K562 (cell line): ENCODE measurements around the gene PLEKHA8. TPM values are rescaled to one million over a fixed set of nuclear protein-coding genes. Genes with fewer than 3 reads are reported as not detected.

ENCODE experiments used
- CBFA2T3 ChIP-seq: fragments of 450-650 bp; IDR thresholded peaks from 2 replicates; pipeline ENCODE4 v1.6.1; 2017
- CC2D1A ChIP-seq: fragments of 450-650 bp; IDR thresholded peaks from 2 replicates; pipeline ENCODE4 v1.6.1; 2017; ENCODE audit warnings: mild to moderate bottlenecking
- CSDE1 ChIP-seq, 2 experiments: fragments of 450-650 bp; IDR thresholded peaks; 2 replicates each; pipeline ENCODE4 v1.6.1; 2016; ENCODE audit warnings: mild to moderate bottlenecking in 1 of 2
- DPF2 ChIP-seq: fragments of 450-650 bp; IDR thresholded peaks from 2 replicates; pipeline ENCODE4 v1.6.1; 2016
- EZH2 ChIP-seq: IDR thresholded peaks from 2 replicates; pipeline ENCODE4 v1.6.1; 2012; ENCODE audit warnings: low read depth, mild to moderate bottlenecking, inconsistent platforms, low read length, borderline replicate concordance
- GABPB1 ChIP-seq: sonication (generic); formaldehyde crosslinking; IDR thresholded peaks from 2 replicates; pipeline ENCODE4 v1.8.0; 2022; ENCODE audit warnings: mild to moderate bottlenecking, missing genetic modification reagents
- GABPB2 ChIP-seq: fragments of 250-450 bp; sonication (Bioruptor Pico); conservative IDR thresholded peaks from 2 replicates; pipeline ENCODE4 v1.5.1; 2021; ENCODE audit warnings: mild to moderate bottlenecking
- KDM2B ChIP-seq: fragments of 250-450 bp; sonication (Bioruptor Pico); IDR thresholded peaks from 2 replicates; pipeline ENCODE4 v1.8.0; 2021; ENCODE audit warnings: mild to moderate bottlenecking, moderate library complexity
- MYC ChIP-seq, 2 experiments: fragments of 250-450 bp in 1 of 2; sonication (Bioruptor Pico) in 1 of 2; IDR thresholded peaks; 2 replicates each; pipeline versions ENCODE4 v1.5.1 to v1.6.1; 2012 to 2021; ENCODE audit warnings: low read depth in 2 of 2, borderline replicate concordance in 1 of 2, improper control_type of control experiment in 1 of 2, low read length in 1 of 2, mild to moderate bottlenecking in 1 of 2, moderate library complexity in 1 of 2
- NR3C1 ChIP-seq: sonication (generic); formaldehyde crosslinking; IDR thresholded peaks from 2 replicates; pipeline ENCODE4 v1.8.1; 2022; ENCODE audit warnings: missing genetic modification reagents
- RBM14 ChIP-seq: fragments of 200-400 bp; formaldehyde crosslinking; IDR thresholded peaks from 2 replicates; pipeline ENCODE4 v1.6.1; 2018; ENCODE audit warnings: low read depth, mild to moderate bottlenecking, low read length, moderate library complexity, borderline replicate concordance; ENCODE audit not compliant: insufficient read depth
- RBM39 ChIP-seq: fragments of 200-400 bp; formaldehyde crosslinking; optimal IDR thresholded peaks from 2 replicates; pipeline ENCODE3; 2018; ENCODE audit warnings: low read depth, low read length
- SMAD4 ChIP-seq: fragments of 250-450 bp; sonication (Bioruptor Pico); conservative IDR thresholded peaks from 2 replicates; pipeline ENCODE4 v1.8.0; 2021; ENCODE audit warnings: inconsistent platforms, mild to moderate bottlenecking, moderate library complexity
- SMC3 ChIP-seq: conservative IDR thresholded peaks from 2 replicates; pipeline ENCODE4 v1.6.1; 2011; ENCODE audit warnings: low read depth, low read length, improper control_type of control experiment; ENCODE audit not compliant: insufficient read depth
- SOX6 ChIP-seq: fragments of 450-650 bp; IDR thresholded peaks from 2 replicates; pipeline ENCODE4 v1.6.1; 2014; ENCODE audit warnings: mild to moderate bottlenecking
- TCF7 ChIP-seq: sonication (generic); IDR thresholded peaks from 2 replicates; pipeline ENCODE4 v1.6.1; 2016; ENCODE audit warnings: antibody characterized with exemption, borderline replicate concordance
- ZNF232 ChIP-seq: sonication (generic); formaldehyde crosslinking; IDR thresholded peaks from 2 replicates; pipeline ENCODE4 v1.8.0; 2022; ENCODE audit warnings: mild to moderate bottlenecking, missing genetic modification reagents
- ZNF76 ChIP-seq: fragments of 250-450 bp; sonication (Bioruptor Pico); IDR thresholded peaks from 2 replicates; pipeline ENCODE4 v1.4.0; 2020; ENCODE audit warnings: mild to moderate bottlenecking, moderate library complexity, borderline replicate concordance
- ZSCAN29 ChIP-seq: fragments of 450-650 bp; IDR thresholded peaks from 2 replicates; pipeline ENCODE4 v1.6.1; 2017
- polyA plus RNA-seq, 8 experiments: library from polyadenylated mRNA; depleted of rRNA in 4 of 8; stranded (reverse) in 5 of 8; unstranded in 3 of 8; fragments of >200 nt; fragmentation: Nextera tagmentation in 2 of 8; fragmentation: Illumina TruSeq in 1 of 8; extraction: Ambion mirVana in 2 of 8; extraction: Trizol in 1 of 8; gene quantifications; 2 replicates each; pipeline versions ENCODE4 v1.2.1 to v1.2.3, GENCODE V29; 2011 to 2014; ENCODE audit warnings: inconsistent platforms in 1 of 8, missing spikeins in 1 of 8
- total RNA-seq, 7 experiments: library from RNA; depleted of rRNA in 6 of 7; stranded (reverse); fragments of >200 nt in 6 of 7; fragmentation: Illumina TruSeq in 2 of 7; extraction: Trizol in 2 of 7; gene quantifications; 2 replicates each; pipeline versions ENCODE4 v1.2.1 to v1.2.3, GENCODE V29; 2011 to 2021; ENCODE audit warnings: low replicate concordance in 1 of 7
- TF ChIP-seq, protein P1 (sequence below): sonication (generic); formaldehyde crosslinking; IDR thresholded peaks from 2 replicates; pipeline ENCODE4 v1.8.0; 2022; ENCODE audit warnings: mild to moderate bottlenecking, missing genetic modification reagents
- TF ChIP-seq, protein P2 (sequence below): fragments of 450-650 bp; conservative IDR thresholded peaks from 2 replicates; pipeline ENCODE4 v1.6.1; 2016; ENCODE audit warnings: missing genetic modification characterization, low read depth, mild to moderate bottlenecking, control low read depth, missing compliant biosample characterization
- TF ChIP-seq, protein P3 (sequence below): fragments of 450-650 bp; IDR thresholded peaks from 2 replicates; pipeline ENCODE4 v1.6.1; 2016; ENCODE audit warnings: low read depth, mild to moderate bottlenecking, moderate library complexity
- TF ChIP-seq, protein P4 (sequence below): fragments of 450-650 bp; formaldehyde crosslinking; IDR thresholded peaks from 2 replicates; pipeline ENCODE4 v1.4.0; 2020; ENCODE audit warnings: mild to moderate bottlenecking, moderate library complexity
- TF ChIP-seq, protein P5 (sequence below): fragments of 250-450 bp; sonication (Bioruptor Pico); IDR thresholded peaks from 2 replicates; pipeline ENCODE4 v1.4.0; 2020

The PLEKHA8 gene
- total and polyA plus RNA-seq, 9 of the 15 experiments (the other 6 are each of a cell fraction or from before 2014, with no cell fraction given): 3.2 to 16.3 (median 11.8) TPM

DNA sequence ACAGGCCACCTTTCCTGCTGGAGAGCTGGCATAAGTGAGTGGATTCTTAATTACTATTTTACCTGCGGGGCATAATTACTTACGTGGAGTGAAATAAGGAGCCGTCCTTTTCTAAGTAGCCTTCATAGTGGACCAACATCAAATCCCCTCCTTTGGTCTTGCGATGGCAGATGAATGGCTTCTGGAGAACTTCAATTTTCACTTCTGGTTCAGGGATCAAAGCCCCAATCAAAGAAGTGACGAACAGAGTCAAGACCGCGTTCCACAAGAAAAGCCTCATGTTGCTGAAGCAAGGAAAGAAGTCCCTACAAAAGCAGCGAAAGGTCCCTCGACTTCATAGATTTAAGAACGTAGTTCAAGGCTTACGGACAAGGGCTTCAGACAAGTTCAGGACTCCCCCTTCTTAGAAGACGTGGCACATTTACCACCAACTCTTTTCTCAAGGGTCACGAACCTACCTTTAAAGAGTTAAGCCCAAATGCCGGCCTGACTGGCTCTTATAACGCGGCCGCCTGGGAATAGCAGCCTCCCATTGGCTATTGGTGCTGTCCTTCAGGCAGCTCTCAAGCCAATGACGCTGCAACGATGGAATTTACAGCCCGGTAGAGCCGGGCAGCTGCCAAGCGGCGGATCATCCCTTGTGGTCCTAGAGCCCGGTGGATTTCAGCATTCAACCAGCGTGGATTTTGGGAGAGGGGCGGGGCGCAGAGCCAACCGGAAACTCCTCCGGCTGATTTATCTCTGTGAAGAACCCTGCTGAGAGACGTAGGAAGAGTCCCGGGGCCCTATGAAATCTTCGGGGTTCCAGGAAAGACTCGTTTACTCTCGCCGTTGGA, 1.8 kb upstream of the PLEKHA8 start, which contains the start of gene FKBP14 (continued):
- TF ChIP-seq, protein P1, sequence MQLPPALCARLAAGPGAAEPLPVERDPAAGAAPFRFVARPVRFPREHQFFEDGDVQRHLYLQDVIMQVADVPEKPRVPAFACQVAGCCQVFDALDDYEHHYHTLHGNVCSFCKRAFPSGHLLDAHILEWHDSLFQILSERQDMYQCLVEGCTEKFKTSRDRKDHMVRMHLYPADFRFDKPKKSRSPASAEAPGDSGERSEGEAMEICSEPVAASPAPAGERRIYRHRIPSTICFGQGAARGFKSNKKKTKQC (CRISPR knock-in tag): 0 out of 2 replicates have a peak, but pooled peaks have one; percentile 37
- TF ChIP-seq ZNF76 (no peak), SMC3 (no peak), KDM2B (CRISPR knock-in tag) (no peak), GABPB2 (no peak), RBM14 (no peak), SOX6 (peak; percentile 63), ZNF232 (CRISPR knock-in tag) (no peak), GABPB1 (peak; percentile 78), NR3C1 (CRISPR knock-in tag) (no peak), TCF7 (no peak), ZSCAN29 (no peak), CC2D1A (peak; percentile 96), EZH2 (no peak), MYC (IDR thresholded peaks at IDR 0.05; ENCODE audit: low read depth, low read length) (peak; percentile 80), MYC (CRISPR knock-in tag; IDR thresholded peaks at IDR 0.05; ENCODE audit: borderline replicate concordance, low read depth) (no peak), RBM39 (no peak), CBFA2T3 (peak; percentile 54), CSDE1 (IDR thresholded peaks at IDR 0.05) (0 out of 4 replicates have a peak, but pooled peaks of 1 of the 2 experiments have one; percentile 31), DPF2 (0 out of 2 replicates have a peak, but pooled peaks have one; percentile 31), SMAD4 (CRISPR knock-in tag) (peak; percentile 82)
- TF ChIP-seq, protein P2, sequence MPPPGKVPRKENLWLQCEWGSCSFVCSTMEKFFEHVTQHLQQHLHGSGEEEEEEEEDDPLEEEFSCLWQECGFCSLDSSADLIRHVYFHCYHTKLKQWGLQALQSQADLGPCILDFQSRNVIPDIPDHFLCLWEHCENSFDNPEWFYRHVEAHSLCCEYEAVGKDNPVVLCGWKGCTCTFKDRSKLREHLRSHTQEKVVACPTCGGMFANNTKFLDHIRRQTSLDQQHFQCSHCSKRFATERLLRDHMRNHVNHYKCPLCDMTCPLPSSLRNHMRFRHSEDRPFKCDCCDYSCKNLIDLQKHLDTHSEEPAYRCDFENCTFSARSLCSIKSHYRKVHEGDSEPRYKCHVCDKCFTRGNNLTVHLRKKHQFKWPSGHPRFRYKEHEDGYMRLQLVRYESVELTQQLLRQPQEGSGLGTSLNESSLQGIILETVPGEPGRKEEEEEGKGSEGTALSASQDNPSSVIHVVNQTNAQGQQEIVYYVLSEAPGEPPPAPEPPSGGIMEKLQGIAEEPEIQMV (tag): no peak
- TF ChIP-seq, protein P3, sequence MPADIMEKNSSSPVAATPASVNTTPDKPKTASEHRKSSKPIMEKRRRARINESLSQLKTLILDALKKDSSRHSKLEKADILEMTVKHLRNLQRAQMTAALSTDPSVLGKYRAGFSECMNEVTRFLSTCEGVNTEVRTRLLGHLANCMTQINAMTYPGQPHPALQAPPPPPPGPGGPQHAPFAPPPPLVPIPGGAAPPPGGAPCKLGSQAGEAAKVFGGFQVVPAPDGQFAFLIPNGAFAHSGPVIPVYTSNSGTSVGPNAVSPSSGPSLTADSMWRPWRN: no peak
- TF ChIP-seq, protein P4, sequence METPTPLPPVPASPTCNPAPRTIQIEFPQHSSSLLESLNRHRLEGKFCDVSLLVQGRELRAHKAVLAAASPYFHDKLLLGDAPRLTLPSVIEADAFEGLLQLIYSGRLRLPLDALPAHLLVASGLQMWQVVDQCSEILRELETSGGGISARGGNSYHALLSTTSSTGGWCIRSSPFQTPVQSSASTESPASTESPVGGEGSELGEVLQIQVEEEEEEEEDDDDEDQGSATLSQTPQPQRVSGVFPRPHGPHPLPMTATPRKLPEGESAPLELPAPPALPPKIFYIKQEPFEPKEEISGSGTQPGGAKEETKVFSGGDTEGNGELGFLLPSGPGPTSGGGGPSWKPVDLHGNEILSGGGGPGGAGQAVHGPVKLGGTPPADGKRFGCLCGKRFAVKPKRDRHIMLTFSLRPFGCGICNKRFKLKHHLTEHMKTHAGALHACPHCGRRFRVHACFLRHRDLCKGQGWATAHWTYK (CRISPR knock-in tag): no peak
- TF ChIP-seq, protein P5, sequence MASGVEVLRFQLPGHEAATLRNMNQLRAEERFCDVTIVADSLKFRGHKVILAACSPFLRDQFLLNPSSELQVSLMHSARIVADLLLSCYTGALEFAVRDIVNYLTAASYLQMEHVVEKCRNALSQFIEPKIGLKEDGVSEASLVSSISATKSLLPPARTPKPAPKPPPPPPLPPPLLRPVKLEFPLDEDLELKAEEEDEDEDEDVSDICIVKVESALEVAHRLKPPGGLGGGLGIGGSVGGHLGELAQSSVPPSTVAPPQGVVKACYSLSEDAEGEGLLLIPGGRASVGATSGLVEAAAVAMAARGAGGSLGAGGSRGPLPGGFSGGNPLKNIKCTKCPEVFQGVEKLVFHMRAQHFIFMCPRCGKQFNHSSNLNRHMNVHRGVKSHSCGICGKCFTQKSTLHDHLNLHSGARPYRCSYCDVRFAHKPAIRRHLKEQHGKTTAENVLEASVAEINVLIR (CRISPR knock-in tag): no peak
